Fibroblast of mammary gland (primary cell): Measurements from ENCODE around the gene ATP5PB.
A peak's percentile ranks its signal among the peaks of the same experiment; 100 is the strongest.

ENCODE experiments used
- DNase-seq: peaks from one replicate; pipeline ENCODE4 v3.0.0-alpha.2; 2010; ENCODE audit warnings: low read depth
- H3K4me3 ChIP-seq: 2 replicates; pipeline ENCODE4 v1.5.1; 2011; ENCODE audit warnings: low read depth, mild to moderate bottlenecking, low read length, moderate library complexity; ENCODE audit not compliant: control insufficient read depth
- CTCF ChIP-seq: conservative IDR thresholded peaks from 2 replicates; pipeline ENCODE4 v1.5.1; 2011; ENCODE audit warnings: low read depth, low read length, inconsistent platforms; ENCODE audit not compliant: control insufficient read depth, insufficient read depth

The ATP5PB gene

GRCh38 chr1:111444031-111444430 lies 5.2 kb upstream of the ATP5PB start:
- no peak for TF ChIP-seq CTCF
- no peak overlapping the region for H3K4me3 ChIP-seq
- no peak for DNase-seq

- DNase-seq, result no peak
- no peak for TF ChIP-seq CTCF
- H3K4me3 ChIP-seq, result no peak overlapping the region
These were observed 2.7 kb upstream of the ATP5PB start for GRCh38 chr1:111446546-111446945.

- DNase-seq, result no peak
- no peak for TF ChIP-seq CTCF
- H3K4me3 ChIP-seq, result peak overlapping the region; percentile 97
These were observed 2.0 kb upstream of the ATP5PB start for GRCh38 chr1:111446967-111447892.

DNA sequence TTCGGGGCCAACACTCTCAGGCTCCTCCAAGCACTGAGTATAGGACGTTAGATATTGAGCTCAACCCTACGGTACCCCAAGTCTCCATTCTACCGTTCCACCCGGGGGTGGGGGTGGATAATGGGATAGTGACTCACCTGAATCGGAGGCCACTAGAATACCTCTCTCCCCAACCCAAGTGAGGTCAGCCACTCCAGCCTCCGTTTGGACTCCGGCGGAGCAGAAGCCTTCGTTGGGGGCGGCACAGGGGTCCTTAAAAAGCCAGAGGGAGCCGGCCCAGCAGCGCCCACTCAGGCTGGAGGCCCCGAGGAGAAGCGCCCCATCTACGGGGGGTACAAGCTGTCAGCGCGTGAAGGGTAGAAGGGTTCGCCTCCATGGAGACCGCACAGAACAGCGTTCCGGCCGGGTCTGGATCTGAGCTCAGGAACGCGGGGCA lies 764 bp upstream of the ATP5PB start:
- DNase-seq, result peak; percentile 24
- peak overlapping the region; percentile 97 for H3K4me3 ChIP-seq
- TF ChIP-seq CTCF, result no peak

DNA sequence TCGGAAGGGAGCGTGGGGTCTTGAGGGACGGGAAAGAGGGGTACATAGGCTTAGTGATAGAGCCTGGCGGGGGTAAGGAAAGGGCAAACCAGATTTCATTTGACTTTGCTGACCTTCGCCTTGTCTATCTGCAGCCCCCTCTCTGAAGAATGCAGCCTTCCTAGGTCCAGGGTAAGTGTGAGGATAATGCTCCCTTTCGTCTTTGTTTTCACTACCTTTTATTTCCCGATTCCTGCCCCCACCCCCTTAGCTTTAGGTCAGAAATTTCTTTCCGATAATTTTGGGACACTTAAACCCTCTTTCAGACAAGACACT lies 396 bp downstream of the ATP5PB start:
- TF ChIP-seq CTCF, result no peak
- H3K4me3 ChIP-seq, result peak overlapping the region; percentile 97
- no peak for DNase-seq

DNA sequence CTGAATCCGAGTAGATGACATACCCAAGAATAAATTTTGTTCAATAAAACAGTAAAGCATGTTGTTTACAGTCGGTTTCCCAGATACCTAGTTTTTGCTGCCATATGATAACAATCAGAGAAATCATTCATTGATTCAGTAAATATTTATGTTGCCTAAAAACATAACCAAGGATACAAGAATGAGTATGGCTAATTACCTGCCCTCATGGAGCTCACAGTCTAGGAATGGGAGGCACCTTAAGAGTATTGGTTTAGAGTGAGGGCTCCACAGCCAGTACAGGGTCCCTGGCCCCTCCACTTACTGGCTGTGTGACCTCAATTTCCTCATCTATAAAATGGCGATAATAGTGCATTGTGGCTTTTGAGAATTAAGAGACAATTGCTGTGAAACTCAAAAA lies 921 bp downstream of the ATP5PB start:
- no peak for DNase-seq
- H3K4me3 ChIP-seq, result peak overlapping the region; percentile 97
- TF ChIP-seq CTCF, result no peak
